Subcutaneous adipose tissue (tissue), 4 donors: ENCODE data around the gene ATG7. TPM values are rescaled to one million over a fixed set of nuclear protein-coding genes. Genes with fewer than 3 reads are reported as not detected.

Source experiments
- total RNA-seq, 4 donors: library from RNA; depleted of rRNA; stranded (reverse); fragments of >200 nt; gene quantifications; one replicate each; pipeline ENCODE4 v1.1.0, GENCODE V29; 2016
- TF ChIP-seq, protein P1 (sequence below): fragments of 450-650 bp; IDR thresholded peaks from one replicate; pipeline ENCODE4 v1.5.1; 2016; ENCODE audit warnings: low read depth, mild to moderate bottlenecking, control low read depth, antibody characterized with exemption, moderate library complexity

ATG7 gene
- total RNA-seq, 4 donors from 2014 or later, result 55.0 to 130 (median 87.5) TPM

DNA sequence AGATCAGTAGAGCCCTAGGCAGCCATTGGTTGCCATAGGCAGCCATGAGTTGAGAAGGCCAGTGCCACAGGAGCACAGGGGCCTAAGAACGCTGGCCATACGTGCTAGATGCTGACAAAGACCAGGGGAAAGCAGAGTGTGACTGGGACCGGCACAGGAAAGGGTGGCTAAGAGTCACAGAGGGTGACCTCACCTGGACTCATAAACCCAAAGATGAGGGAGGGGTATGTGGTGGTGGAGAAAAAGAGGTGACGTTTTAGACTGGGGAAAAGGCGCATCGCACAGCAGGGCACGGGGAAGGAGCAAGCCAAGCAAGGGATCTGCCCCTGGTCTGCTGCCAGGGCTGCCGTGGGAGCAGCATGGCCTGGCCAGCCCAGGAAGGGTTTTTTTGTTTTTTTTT lies 249.0 kb downstream of the ATG7 start:
- TF ChIP-seq, protein P1, sequence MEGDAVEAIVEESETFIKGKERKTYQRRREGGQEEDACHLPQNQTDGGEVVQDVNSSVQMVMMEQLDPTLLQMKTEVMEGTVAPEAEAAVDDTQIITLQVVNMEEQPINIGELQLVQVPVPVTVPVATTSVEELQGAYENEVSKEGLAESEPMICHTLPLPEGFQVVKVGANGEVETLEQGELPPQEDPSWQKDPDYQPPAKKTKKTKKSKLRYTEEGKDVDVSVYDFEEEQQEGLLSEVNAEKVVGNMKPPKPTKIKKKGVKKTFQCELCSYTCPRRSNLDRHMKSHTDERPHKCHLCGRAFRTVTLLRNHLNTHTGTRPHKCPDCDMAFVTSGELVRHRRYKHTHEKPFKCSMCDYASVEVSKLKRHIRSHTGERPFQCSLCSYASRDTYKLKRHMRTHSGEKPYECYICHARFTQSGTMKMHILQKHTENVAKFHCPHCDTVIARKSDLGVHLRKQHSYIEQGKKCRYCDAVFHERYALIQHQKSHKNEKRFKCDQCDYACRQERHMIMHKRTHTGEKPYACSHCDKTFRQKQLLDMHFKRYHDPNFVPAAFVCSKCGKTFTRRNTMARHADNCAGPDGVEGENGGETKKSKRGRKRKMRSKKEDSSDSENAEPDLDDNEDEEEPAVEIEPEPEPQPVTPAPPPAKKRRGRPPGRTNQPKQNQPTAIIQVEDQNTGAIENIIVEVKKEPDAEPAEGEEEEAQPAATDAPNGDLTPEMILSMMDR, result no peak

DNA sequence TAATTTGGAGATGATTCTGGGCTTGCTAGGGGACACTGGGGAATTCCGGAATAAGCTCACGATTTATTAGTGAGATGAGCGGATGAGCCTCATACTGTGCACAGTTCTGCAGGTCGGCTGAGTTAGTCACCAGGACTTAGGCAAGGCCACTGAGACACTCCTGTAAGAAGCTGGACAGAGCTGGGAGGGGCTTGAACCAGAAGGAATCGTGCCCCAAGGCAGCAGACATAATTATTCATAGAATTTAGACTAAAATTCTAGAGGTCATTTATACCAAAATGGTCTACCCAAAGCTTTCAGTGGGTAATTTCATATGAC lies 250.2 kb downstream of the ATG7 start:
- TF ChIP-seq, protein P1, result no peak

DNA sequence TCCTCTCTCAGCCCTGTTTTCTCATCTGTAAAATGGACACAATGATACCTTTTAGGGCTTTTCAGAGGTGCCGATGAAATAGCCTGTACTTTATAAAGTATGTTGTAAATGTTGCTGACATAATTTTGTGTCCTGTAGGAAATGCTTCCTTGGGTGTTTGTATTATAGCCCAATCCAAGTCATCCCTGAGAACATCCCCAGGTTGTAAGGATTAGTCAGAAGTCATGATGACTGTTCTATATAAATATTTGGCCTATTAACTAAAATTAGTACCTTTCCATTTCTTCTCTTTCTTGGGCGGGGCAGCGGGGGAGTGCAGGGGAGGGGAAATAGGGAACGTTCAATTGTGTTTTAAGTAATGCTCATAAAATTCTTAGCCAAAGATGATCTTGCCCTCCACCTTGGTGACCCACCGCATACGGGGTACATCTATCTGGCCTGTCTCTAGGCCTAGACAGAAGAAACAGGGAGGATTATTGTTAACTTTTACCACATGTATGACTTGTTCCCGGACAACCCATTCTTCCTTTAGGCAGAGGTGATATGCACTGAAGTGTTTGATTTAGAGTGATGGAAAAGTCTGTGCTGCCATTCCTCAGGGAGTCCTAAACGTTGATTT lies 250.9 kb downstream of the ATG7 start:
- TF ChIP-seq, protein P1, result no peak

DNA sequence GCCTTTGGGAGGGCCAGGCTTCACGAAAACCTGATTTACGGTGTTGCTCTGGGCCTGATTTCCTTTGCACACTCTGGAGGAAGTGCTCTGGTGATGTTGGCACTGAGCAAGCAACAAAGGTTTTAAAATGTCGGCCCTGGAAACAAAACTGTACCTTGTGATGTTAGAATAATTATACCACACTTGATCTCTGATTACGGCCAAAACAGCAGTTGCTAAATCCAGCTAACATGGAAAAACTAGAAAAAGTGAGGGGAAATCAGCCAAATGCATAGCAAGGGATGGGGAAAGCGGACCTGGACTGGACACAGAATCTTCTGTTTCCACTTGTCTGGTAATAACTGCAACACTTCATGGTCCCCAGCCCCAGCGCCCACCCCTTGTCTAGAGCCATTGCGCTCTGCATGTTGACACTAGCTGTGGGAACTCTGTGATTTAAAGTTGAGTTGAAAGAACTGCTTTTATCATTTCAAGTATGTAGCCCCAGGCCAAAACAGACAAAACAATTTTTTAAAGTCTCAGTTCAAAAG lies 251.4 kb downstream of the ATG7 start:
- TF ChIP-seq, protein P1, result no peak

DNA sequence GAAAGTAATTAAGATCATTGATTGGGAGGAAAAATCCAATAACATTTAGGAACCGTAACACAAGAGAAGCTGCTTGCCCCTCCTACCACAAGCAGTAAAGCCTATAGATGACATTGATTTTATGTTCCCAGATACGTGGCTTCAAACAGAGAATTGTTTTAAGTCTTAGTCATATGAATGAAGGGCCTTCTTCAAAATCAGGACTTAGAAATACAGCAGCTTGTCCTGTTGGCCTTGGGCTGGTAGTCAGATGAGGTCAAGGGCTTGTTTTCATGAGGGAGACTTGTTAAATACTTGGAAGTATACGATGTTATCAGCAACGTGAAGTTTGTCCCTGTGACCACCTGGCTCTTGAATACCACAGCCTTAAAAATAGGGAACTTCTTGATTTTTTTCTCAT lies 257.1 kb downstream of the ATG7 start:
- TF ChIP-seq, protein P1, result no peak

DNA sequence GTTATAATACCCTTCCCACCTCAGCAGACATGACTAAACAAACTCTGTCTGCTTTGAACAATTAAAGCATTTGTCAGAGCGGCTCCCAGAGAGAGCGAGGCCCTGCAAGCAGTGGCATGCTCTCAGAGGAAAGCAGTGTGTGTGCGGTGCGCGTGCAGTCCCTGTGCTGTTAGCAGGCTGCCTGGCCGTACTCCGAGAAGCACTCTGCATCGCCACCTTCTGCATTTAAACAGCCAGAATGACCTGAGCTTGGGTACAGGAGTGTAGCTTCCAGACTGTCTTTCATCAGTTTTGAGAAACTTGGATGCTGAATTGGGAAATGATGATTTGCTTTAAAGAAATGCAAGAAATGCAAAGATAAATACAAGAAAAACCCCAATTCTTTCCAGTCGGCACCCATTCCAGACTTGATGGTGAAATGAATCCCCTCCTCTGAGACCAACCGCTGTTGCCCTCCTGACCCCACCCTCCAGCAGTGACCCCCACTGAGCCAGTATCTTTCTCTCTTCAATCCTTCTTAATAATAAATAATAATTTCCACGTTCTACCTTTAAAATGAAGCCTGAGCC lies 258.0 kb downstream of the ATG7 start:
- TF ChIP-seq, protein P1, result no peak

DNA sequence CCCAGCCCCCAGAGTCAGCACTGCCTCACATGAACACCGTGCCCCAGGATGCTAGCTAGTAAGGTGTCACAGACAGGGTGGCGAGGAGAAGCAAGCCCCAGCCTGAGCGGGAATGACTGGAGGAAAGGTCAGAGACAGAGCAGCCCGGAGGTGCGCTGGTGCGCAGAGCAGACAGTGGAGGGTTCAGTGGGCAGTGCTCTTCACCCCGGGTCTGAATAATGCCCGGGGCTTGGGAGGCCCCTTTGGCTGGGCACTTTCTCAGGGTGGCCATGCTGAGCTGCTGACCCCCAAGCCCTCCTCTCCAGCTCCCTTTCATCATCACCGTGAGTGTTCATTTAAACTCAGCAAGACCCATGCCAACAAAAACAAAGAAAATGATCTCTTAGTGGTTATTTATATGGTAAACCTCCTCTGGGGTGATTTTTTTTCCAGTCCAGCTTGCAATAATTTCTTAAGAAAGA lies 260.8 kb downstream of the ATG7 start:
- TF ChIP-seq, protein P1, result no peak
